Adrenal gland (tissue), 12 donors: ENCODE data around the gene FGF14. TPM values are rescaled to one million over a fixed set of nuclear protein-coding genes. Genes with fewer than 3 reads are reported as not detected.

Experiments
- DNase-seq, 7 donors: peaks; one replicate each; pipeline ENCODE4 v3.0.0-alpha.2; 2019 to 2020
- H3K27ac ChIP-seq, 5 donors: fragments of 200-600 bp; sonication (generic) in 4 of 5; 1 replicate in 3 of 5; 2 replicates in 2 of 5; pipeline versions ENCODE4 v1.5.1 to v1.8.0; 2016 to 2020; ENCODE audit warnings: mild to moderate bottlenecking in 1 of 5
- H3K27me3 ChIP-seq: fragments of 200-600 bp; 2 replicates; pipeline ENCODE4 v1.8.0; 2021
- H3K36me3 ChIP-seq, 2 donors: fragments of 200-600 bp; replicated peaks in 1 of 2; 1 replicate in 1 of 2; 2 replicates in 1 of 2; pipeline versions ENCODE4 v1.5.1 to v1.8.0; 2018 to 2022
- H3K4me1 ChIP-seq, 2 donors: fragments of 200-600 bp; replicated peaks in 1 of 2; 1 replicate in 1 of 2; 2 replicates in 1 of 2; pipeline versions ENCODE4 v1.5.1 to v1.8.0; 2018 to 2021
- H3K4me3 ChIP-seq, 4 donors: fragments of 200-600 bp; sonication (generic) in 3 of 4; one replicate each; pipeline ENCODE4 v1.5.1; 2016 to 2018
- H3K9me3 ChIP-seq, 3 donors: fragments of 200-600 bp; sonication (generic) in 1 of 3; replicated peaks in 1 of 3; 1 replicate in 2 of 3; 2 replicates in 1 of 3; pipeline versions ENCODE4 v1.5.1 to v1.8.0; 2016 to 2021
- CTCF ChIP-seq, 6 experiments: fragments of 450-650 bp in 4 of 6; fragments of 200-600 bp in 2 of 6; sonication (generic) in 1 of 6; IDR thresholded peaks; 1 replicate in 5 of 6; 2 replicates in 1 of 6; pipeline versions ENCODE4 v1.5.1 to v1.8.0; 2016 to 2021; ENCODE audit warnings: antibody characterized with exemption in 6 of 6, mild to moderate bottlenecking in 2 of 6, moderate library complexity in 1 of 6
- POLR2A ChIP-seq, 2 donors: fragments of 450-650 bp; IDR thresholded peaks; one replicate each; pipeline ENCODE4 v1.6.1; 2017; ENCODE audit warnings: antibody characterized with exemption in 2 of 2, mild to moderate bottlenecking in 2 of 2, moderate library complexity in 1 of 2
- WGBS, 4 donors: extraction: QIAGEN DNeasy Blood & Tissue Kit in 2 of 4; methylation state at CpG; one replicate each; pipeline versions ENCODE4 v1.1.5 to v1.1.7; 2013 to 2017; 5-methylcytosine and 5-hydroxymethylcytosine counted together
- intact Hi-C, 2 donors: fragments of 100-400 bp; cut with DNase I; formaldehyde crosslinking; loops; one replicate each; pipeline versions ENCODE4 v1.14.1 to v1.15.0; 2022 to 2023
- polyA plus RNA-seq, 3 donors: library from polyadenylated mRNA; stranded (reverse); fragments of 200-250 nt in 2 of 3; fragments of 350-450 nt in 1 of 3; fragmentation: Illumina TruSeq in 1 of 3; extraction: RNeasy Lipid Tissue Mini Kit (QIAGEN cat#74804) in 1 of 3; gene quantifications; one replicate each; pipeline ENCODE4 v1.2.3, GENCODE V29; 2013 to 2014
- total RNA-seq, 9 donors: library from RNA; depleted of rRNA in 4 of 9; stranded (reverse); fragments of >200 nt in 4 of 9; fragments of 120-200 nt in 1 of 9; fragmentation: NEBNext Ultra II Directional in 1 of 9; extraction: Animal tissue kit (Norgen Biotek cat#: 25700) in 1 of 9; gene quantifications; one replicate each; pipeline versions ENCODE4 v1.1.0 to v1.2.4, GENCODE V29; 2013 to 2023
- donor health status: healthy with polysubstance abuse.
- donor health status: Bipolar disorder and iron deficiency.
- donor health status: DM: yes; HTN: yes; CAD: no.
- donor health status: DM: no; HTN: no; CAD: no.
- donor health status: DM: no; HTN: no; CAD: no.
- donor health status: DM: yes; HTN: yes; CAD: no.

The FGF14 gene
- total and polyA plus RNA-seq, 12 donors = 0.32 to 9.3 (median 2.8) TPM; not detected in 2

- Histone ChIP-seq H3K9me3 (no peaks in the 10 kb centered on the region), H3K4me3 (no peak overlapping the region)
- DNase-seq = peak in 4 of 7 donors; percentile 2 to 60 (median 12)
Measured at GRCh38 chr13:102310691-102311418, 91.0 kb downstream of the FGF14 start.

GRCh38 chr13:102309110-102309509, 92.7 kb downstream of the FGF14 start:
- no peaks in the 10 kb centered on the region for H3K27me3 ChIP-seq
- H3K27ac ChIP-seq = no peak overlapping the region
- TF ChIP-seq CTCF (IDR thresholded peaks at IDR 0.05) (no peak), POLR2A (IDR thresholded peaks at IDR 0.05) (no peak)
- intact Hi-C loops = no loop called here
- H3K4me1 ChIP-seq = no peaks in the 10 kb centered on the region
- no peaks in the 10 kb centered on the region for H3K9me3 ChIP-seq
- no peaks in the 10 kb centered on the region for H3K36me3 ChIP-seq
- H3K4me3 ChIP-seq = no peak overlapping the region
- 71 to 74% (median 73%) methylated on average over 9 of the region's 9 CpGs for WGBS, 4 donors
- no peak for DNase-seq

More at GRCh38 chr13:102310691-102311418, 91.0 kb downstream of the FGF14 start:
- no peaks in the 10 kb centered on the region for H3K4me1 ChIP-seq
- no peak for TF ChIP-seq POLR2A (IDR thresholded peaks at IDR 0.05)
- no peak for TF ChIP-seq CTCF (IDR thresholded peaks at IDR 0.05)
- peak overlapping the region in 2 of 5 donors; percentile 28 to 61 for H3K27ac ChIP-seq
- intact Hi-C loops = no loop called here
- H3K27me3 ChIP-seq = no peaks in the 10 kb centered on the region
- no peaks in the 10 kb centered on the region for H3K36me3 ChIP-seq
- 71 to 82% (median 78%) methylated on average over 4 of the region's 4 CpGs for WGBS, 4 donors

DNA sequence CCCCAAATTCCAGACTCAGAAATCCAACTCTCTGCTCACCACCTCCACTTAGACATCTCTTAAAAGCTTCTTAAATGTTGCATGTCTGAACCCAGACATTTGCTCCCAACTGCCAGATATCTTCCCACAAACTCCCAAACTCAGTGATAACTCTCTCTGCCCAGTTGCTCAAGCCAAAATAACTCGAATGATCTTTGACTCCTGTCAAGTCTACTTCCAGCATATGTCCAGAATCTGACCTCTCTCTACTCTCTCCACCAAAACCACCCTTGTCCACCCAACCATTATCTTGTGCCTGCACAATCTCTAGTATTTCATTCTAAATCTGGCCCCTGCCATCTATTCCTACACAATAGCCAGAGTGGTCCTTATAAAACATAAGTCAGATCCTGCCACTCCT, 99.3 kb downstream of the FGF14 start:
- Histone ChIP-seq H3K27me3 (no peaks in the 10 kb centered on the region), H3K9me3 (no peaks in the 10 kb centered on the region), H3K4me1 (no peaks in the 10 kb centered on the region), H3K36me3 (no peaks in the 10 kb centered on the region), H3K4me3 (no peak overlapping the region), H3K27ac (no peak overlapping the region)
- WGBS, 4 donors = 27 to 59% (median 54%) methylated on average over 1 of the region's 1 CpG
- no peak for DNase-seq
- intact Hi-C loops = no loop called here
- TF ChIP-seq POLR2A (IDR thresholded peaks at IDR 0.05) (no peak), CTCF (IDR thresholded peaks at IDR 0.05) (no peak)

DNA sequence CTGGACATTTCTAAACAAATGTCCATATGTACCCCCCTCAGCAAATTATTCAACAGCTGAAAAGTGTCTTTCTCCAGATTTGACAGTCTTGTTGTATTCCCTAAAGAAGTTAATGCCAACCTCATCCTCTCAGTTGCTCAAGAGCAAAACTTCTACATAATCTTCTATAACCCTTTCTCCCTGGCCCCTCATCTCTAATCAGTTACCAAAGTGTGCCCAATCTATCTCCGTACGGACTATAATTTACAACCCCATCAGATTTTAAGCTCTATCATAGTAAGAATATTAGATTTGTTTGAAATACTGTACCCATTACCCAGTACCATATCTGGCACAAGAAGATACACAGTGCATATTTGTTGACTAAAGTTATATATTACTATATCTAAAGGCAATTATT, 101.5 kb downstream of the FGF14 start:
- 84 to 91% (median 86%) methylated on average over 2 of the region's 2 CpGs for WGBS, 4 donors
- no peak overlapping the region for H3K4me3 ChIP-seq
- H3K27me3 ChIP-seq = no peaks in the 10 kb centered on the region
- H3K4me1 ChIP-seq = no peaks in the 10 kb centered on the region
- H3K36me3 ChIP-seq = no peaks in the 10 kb centered on the region
- intact Hi-C loops = no loop called here
- no peak for DNase-seq
- TF ChIP-seq POLR2A (IDR thresholded peaks at IDR 0.05) (no peak), CTCF (IDR thresholded peaks at IDR 0.05) (no peak)
- H3K9me3 ChIP-seq = no peaks in the 10 kb centered on the region
- H3K27ac ChIP-seq = no peak overlapping the region
